HepG2 (cell line): ENCODE results near the gene USP35. TPM values are rescaled to one million over a fixed set of nuclear protein-coding genes. Genes with fewer than 3 reads are reported as not detected.
A peak's percentile ranks its signal among the peaks of the same experiment; 100 is the strongest.

ENCODE experiments used
- ATAC-seq: fragments of 200-7000 bp; cut with Tn5 transposase; 3 replicates; pipeline ENCODE4 v1.9.1; 2020; ENCODE audit warnings: mild to moderate bottlenecking, moderate library complexity
- BruUV-seq: library from RNA; stranded (reverse); fragments of 400-500 nt; replicated peaks from 2 replicates; lab custom pipeline; 2021; lab: Mats Ljungman, UMichigan
- CTCF ChIA-PET: fragments of 300-600 bp; formaldehyde crosslinking; extraction: SDS; loops from one replicate; lab custom pipeline; 2021; ENCODE audit warnings: low total read pairs, inconsistent platforms, low intra/inter-chr PET ratio; lab: Yijun Ruan, JAX
- POLR2A ChIA-PET: fragments of 350-600 bp; sonication (Branson Sonifier 250); formaldehyde crosslinking; loops from one replicate; lab custom pipeline; 2020; ENCODE audit warnings: antibody characterized with exemption, inconsistent platforms; lab: Yijun Ruan, JAX
- DNase-seq: peaks from one replicate; pipeline ENCODE4 v3.0.0-alpha.2; 2015; ENCODE audit warnings: low spot score
- FAIRE-seq: peaks from 3 replicates; lab custom pipeline; 2011; peaks lifted over from hg19 to GRCh38; lab: Jason Lieb, UNC
- H2AFZ ChIP-seq: one replicate; pipeline ENCODE4 v1.6.1; 2011; ENCODE audit warnings: low read length, inconsistent platforms
- H3K27ac ChIP-seq: fragments of 300-600 bp; 3 replicates; pipeline ENCODE4 v1.8.0; 2011; ENCODE audit warnings: mixed run types, mild to moderate bottlenecking, mixed read lengths, low read length, inconsistent platforms; ENCODE audit not compliant: insufficient read depth; ENCODE audit errors: extremely low read length
- H3K27me3 ChIP-seq, 2 experiments: fragments of 200-600 bp in 1 of 2; 2 replicates in 1 of 2; 3 replicates in 1 of 2; pipeline versions ENCODE4 v1.6.0 to v1.8.0; 2011; ENCODE audit warnings: low read length in 2 of 2, mild to moderate bottlenecking in 2 of 2, moderate library complexity in 2 of 2, inconsistent platforms in 1 of 2; ENCODE audit not compliant: insufficient read depth in 2 of 2, control insufficient read depth in 1 of 2
- H3K36me3 ChIP-seq, 2 experiments: fragments of 200-600 bp in 1 of 2; replicated peaks in 1 of 2; 2 replicates in 1 of 2; 3 replicates in 1 of 2; pipeline versions ENCODE4 v1.5.1 to v1.8.0; 2011; ENCODE audit warnings: low read length in 2 of 2, inconsistent platforms in 1 of 2; ENCODE audit not compliant: insufficient read depth in 2 of 2, control insufficient read depth in 1 of 2
- H3K4me1 ChIP-seq: 2 replicates; pipeline ENCODE4 v1.5.1; 2012; ENCODE audit warnings: low read length, inconsistent platforms; ENCODE audit not compliant: insufficient read depth
- H3K4me2 ChIP-seq: 2 replicates; pipeline ENCODE4 v1.6.0; 2011; ENCODE audit warnings: low read depth, low read length, inconsistent platforms
- H3K4me3 ChIP-seq, 3 experiments: fragments of 200-600 bp in 1 of 3; sonication (generic), shearing (Covaris generic) in 1 of 3; replicated peaks in 1 of 3; 2 replicates each; pipeline ENCODE4 v1.5.1; 2011 to 2016; ENCODE audit warnings: low read length in 3 of 3, inconsistent platforms in 2 of 3, low read depth in 2 of 3, mild to moderate bottlenecking in 2 of 3, control low read depth in 1 of 3, mixed read lengths in 1 of 3; ENCODE audit not compliant: insufficient read depth in 1 of 3
- H3K79me2 ChIP-seq: one replicate; pipeline ENCODE4 v1.6.1; 2011; ENCODE audit warnings: low read length, inconsistent platforms; ENCODE audit not compliant: insufficient read depth
- H3K9ac ChIP-seq: 2 replicates; pipeline ENCODE4 v1.6.0; 2011; ENCODE audit warnings: mild to moderate bottlenecking, low read depth, low read length, inconsistent platforms; ENCODE audit not compliant: insufficient read depth
- H3K9me3 ChIP-seq: 2 replicates; pipeline ENCODE4 v1.5.1; 2012; ENCODE audit warnings: mild to moderate bottlenecking, low read length
- H4K20me1 ChIP-seq: 2 replicates; pipeline ENCODE4 v1.6.0; 2011; ENCODE audit warnings: inconsistent platforms, mild to moderate bottlenecking, low read length, moderate library complexity; ENCODE audit not compliant: insufficient read depth
- ATF7-NPFF ChIP-seq: sonication (generic); formaldehyde crosslinking; IDR thresholded peaks from 2 replicates; pipeline ENCODE4 v1.8.1; 2023; ENCODE audit warnings: mild to moderate bottlenecking, low read depth, missing genetic modification reagents, moderate library complexity
- BCL6 ChIP-seq: IDR thresholded peaks from 2 replicates; pipeline ENCODE4 v1.6.1; 2016; ENCODE audit warnings: missing genetic modification reagents, missing compliant biosample characterization
- CEBPG ChIP-seq: IDR thresholded peaks from 2 replicates; pipeline ENCODE4 v1.6.1; 2016
- ETV5 ChIP-seq: IDR thresholded peaks from 2 replicates; pipeline ENCODE4 v1.6.1; 2018; ENCODE audit warnings: missing biosample characterization, missing genetic modification reagents, inconsistent platforms, borderline replicate concordance
- FLYWCH1 ChIP-seq: sonication (generic); formaldehyde crosslinking; IDR thresholded peaks from 2 replicates; pipeline ENCODE4 v1.8.1; 2023; ENCODE audit warnings: mild to moderate bottlenecking, missing genetic modification reagents
- FOXC1 ChIP-seq: sonication (generic); formaldehyde crosslinking; IDR thresholded peaks from 2 replicates; pipeline ENCODE4 v1.8.0; 2022; ENCODE audit warnings: mild to moderate bottlenecking, missing genetic modification reagents, borderline replicate concordance
- HDAC2 ChIP-seq: sonication (generic); formaldehyde crosslinking; IDR thresholded peaks from 2 replicates; pipeline ENCODE4 v1.4.0; 2020; ENCODE audit warnings: missing genetic modification reagents
- HMG20A ChIP-seq: IDR thresholded peaks from 2 replicates; pipeline ENCODE4 v1.6.1; 2016; ENCODE audit warnings: borderline replicate concordance
- HOXD1 ChIP-seq: sonication (generic); formaldehyde crosslinking; IDR thresholded peaks from 2 replicates; pipeline ENCODE4 v1.5.0; 2020; ENCODE audit warnings: missing genetic modification reagents
- KDM5A ChIP-seq: fragments of 200-600 bp; sonication (generic); IDR thresholded peaks from 2 replicates; pipeline ENCODE4 v1.7.0; 2018; ENCODE audit warnings: antibody characterized with exemption, mild to moderate bottlenecking, low read length, borderline replicate concordance
- NCOA1 ChIP-seq: sonication (generic); formaldehyde crosslinking; IDR thresholded peaks from 2 replicates; pipeline ENCODE4 v1.9.0; 2021; ENCODE audit warnings: missing genetic modification reagents
- NFE2L1 ChIP-seq: sonication (generic); formaldehyde crosslinking; IDR thresholded peaks from 2 replicates; pipeline ENCODE4 v1.4.0; 2020; ENCODE audit warnings: missing genetic modification reagents, mild to moderate bottlenecking, borderline replicate concordance
- NFYC ChIP-seq: IDR thresholded peaks from 2 replicates; pipeline ENCODE4 v1.6.1; 2016; ENCODE audit warnings: missing genetic modification reagents, missing compliant biosample characterization
- NPAS2 ChIP-seq: sonication (generic); formaldehyde crosslinking; IDR thresholded peaks from 2 replicates; pipeline ENCODE4 v1.8.0; 2022; ENCODE audit warnings: mild to moderate bottlenecking, missing genetic modification reagents, borderline replicate concordance
- ZC3H4 ChIP-seq: sonication (generic); formaldehyde crosslinking; IDR thresholded peaks from 2 replicates; pipeline ENCODE4 v1.4.0; 2020; ENCODE audit warnings: missing genetic modification reagents, borderline replicate concordance
- ZFY ChIP-seq: sonication (generic); formaldehyde crosslinking; IDR thresholded peaks from 2 replicates; pipeline ENCODE4 v1.4.0; 2020; ENCODE audit warnings: missing genetic modification reagents
- ZNF292 ChIP-seq: sonication (generic); formaldehyde crosslinking; IDR thresholded peaks from 2 replicates; pipeline ENCODE4 v1.8.1; 2022; ENCODE audit warnings: mild to moderate bottlenecking, low read depth, missing genetic modification reagents, borderline replicate concordance
- ZNF3 ChIP-seq: IDR thresholded peaks from 2 replicates; pipeline ENCODE4 v1.7.0; 2017; ENCODE audit warnings: inconsistent platforms
- ZNF326 ChIP-seq: sonication (generic); formaldehyde crosslinking; IDR thresholded peaks from 2 replicates; pipeline ENCODE4 v1.4.0; 2020; ENCODE audit warnings: missing genetic modification reagents, borderline replicate concordance
- ZNF484 ChIP-seq: sonication (generic); formaldehyde crosslinking; IDR thresholded peaks from 2 replicates; pipeline ENCODE4 v1.5.1; 2020; ENCODE audit warnings: mild to moderate bottlenecking, low read depth, missing genetic modification reagents, borderline replicate concordance
- ZNF513 ChIP-seq: sonication (generic); formaldehyde crosslinking; conservative IDR thresholded peaks from 2 replicates; pipeline ENCODE4 v1.5.0; 2020; ENCODE audit warnings: missing genetic modification reagents
- ZNF543 ChIP-seq: sonication (generic); formaldehyde crosslinking; IDR thresholded peaks from 2 replicates; pipeline ENCODE4 v1.4.0; 2020; ENCODE audit warnings: mild to moderate bottlenecking, missing genetic modification reagents
- ZNF652 ChIP-seq: IDR thresholded peaks from 2 replicates; pipeline ENCODE4 v1.6.1; 2016; ENCODE audit warnings: low read depth, borderline replicate concordance
- ZNF7 ChIP-seq: IDR thresholded peaks from 2 replicates; pipeline ENCODE4 v1.6.1; 2016; ENCODE audit warnings: missing biosample characterization, missing genetic modification reagents
- WGBS: methylation state at CpG from one replicate; pipeline ENCODE4 v1.1.6; 2017; ENCODE audit warnings: low lambda C conversion rate; 5-methylcytosine and 5-hydroxymethylcytosine counted together
- in situ Hi-C: cut with HindIII; loops from 2 replicates; pipeline ENCODE4 v1.10.0; 2017; ENCODE audit warnings: low pct_unique_long_range_greater_than_20kb; ENCODE audit not compliant: extremely low pct_ligation_motif_present
- intact Hi-C: fragments of 100-400 bp; cut with micrococcal nuclease; formaldehyde crosslinking; loops from one replicate; pipeline ENCODE4 v1.10.0; 2022; ENCODE audit not compliant: unreplicated experiment
- polyA plus RNA-seq, 8 experiments: library from polyadenylated mRNA; depleted of rRNA in 3 of 8; stranded (reverse) in 7 of 8; unstranded in 1 of 8; fragments of >200 nt; fragmentation: Illumina TruSeq in 4 of 8; extraction: Trizol in 4 of 8; gene quantifications; 2 replicates each; pipeline versions ENCODE4 v1.2.1 to v1.2.3, GENCODE V29; 2011 to 2016; ENCODE audit warnings: low read depth in 4 of 8, missing spikeins in 1 of 8, mixed read lengths in 1 of 8; ENCODE audit not compliant: insufficient read depth in 1 of 8
- total RNA-seq, 5 experiments: library from RNA; depleted of rRNA; stranded (reverse); fragments of >200 nt; fragmentation: Illumina TruSeq; extraction: Trizol; gene quantifications; 2 replicates each; pipeline ENCODE4 v1.2.3, GENCODE V29; 2016; ENCODE audit warnings: low read depth in 1 of 5
- TF ChIP-seq, protein P1 (sequence below): IDR thresholded peaks from 2 replicates; pipeline ENCODE4 v1.6.1; 2012; ENCODE audit warnings: inconsistent platforms

USP35 gene
- total and polyA plus RNA-seq, 2 of the 13 experiments (the other 11 are each of a cell fraction or from before 2014, with no cell fraction given): 4.6 to 7.7 TPM

GRCh38 chr11:78189174-78189724, 530 bp downstream of the USP35 start (continued):
- no peak for TF ChIP-seq ZNF652 (CRISPR knock-in tag)
- TF ChIP-seq ZFY (CRISPR knock-in tag): 0 out of 2 replicates have a peak, but pooled peaks have one; percentile 7

- no peak for DNase-seq
- intact Hi-C loops: loop anchor here (2.0 to 5.0 kb wide), 2 partner anchors 13 to 113 kb away; partner anchors contain the start of gene NDUFC2
- H3K79me2 ChIP-seq: peaks cover 13% of the 10 kb centered on the region
- H3K27me3 ChIP-seq: no peaks in the 10 kb centered on the region; a peak in 1 of 5 replicates
- peak overlapping the region; percentile 78 to 96 (median 86); a peak in 5 of 6 replicates for H3K4me3 ChIP-seq
- in situ Hi-C loops: loop anchor here (5.0 kb wide), 1 partner anchor 48 kb away; no protein-coding TSS in a partner anchor
- no TSS peak for BruUV-seq
- H2AFZ ChIP-seq: no peak overlapping the region
- no peaks in the 10 kb centered on the region for H3K9me3 ChIP-seq
- no peak for ATAC-seq
- WGBS: 0% methylated on average over 3 of the region's 3 CpGs
- H3K36me3 ChIP-seq: no peaks in the 10 kb centered on the region
- FAIRE-seq: no peak
- H3K9ac ChIP-seq: peak overlapping the region; percentile 64; the same call in 1 of the 2 replicates
- peaks cover 86% of the 10 kb centered on the region for H3K4me1 ChIP-seq
- H4K20me1 ChIP-seq: no peaks in the 10 kb centered on the region
- ChIA-PET CTCF (no interaction called here), POLR2A (interaction anchor here (0.7 to 3.9 kb wide), 5 partner anchors 19 to 149 kb away, joined by 3 to 37 read pairs (median 3); partner anchors contain the start of gene ALG8)
- peak overlapping the region; percentile 86 for H3K4me2 ChIP-seq
- no peak overlapping the region for H3K27ac ChIP-seq
- TF ChIP-seq BCL6 (CRISPR knock-in tag) (0 out of 2 replicates have a peak, but pooled peaks have one; percentile 13), HOXD1 (no peak), ETV5 (no peak), ATF7-NPFF (CRISPR knock-in tag) (no peak), NFE2L1 (CRISPR knock-in tag) (no peak), KDM5A (no peak), FLYWCH1 (CRISPR knock-in tag) (0 out of 2 replicates have a peak, but pooled peaks have one; percentile 42), NFYC (CRISPR knock-in tag) (no peak), ZNF484 (CRISPR knock-in tag) (no peak), ZNF292 (0 out of 2 replicates have a peak, but pooled peaks have one; percentile 9), CEBPG (no peak), ZNF326 (CRISPR knock-in tag) (no peak), ZC3H4 (no peak), HDAC2 (CRISPR knock-in tag) (no peak), NCOA1 (CRISPR knock-in tag) (no peak), ZNF543 (CRISPR knock-in tag) (peak; percentile 45; the same call in 1 of the 2 replicates), ZNF3 (CRISPR knock-in tag) (no peak), FOXC1 (CRISPR knock-in tag) (no peak), HMG20A (no peak), ZNF513 (CRISPR knock-in tag) (no peak), ZNF7 (CRISPR knock-in tag) (no peak), NPAS2 (no peak)
- TF ChIP-seq, protein P1, sequence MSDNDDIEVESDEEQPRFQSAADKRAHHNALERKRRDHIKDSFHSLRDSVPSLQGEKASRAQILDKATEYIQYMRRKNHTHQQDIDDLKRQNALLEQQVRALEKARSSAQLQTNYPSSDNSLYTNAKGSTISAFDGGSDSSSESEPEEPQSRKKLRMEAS: 0 out of 2 replicates have a peak, but pooled peaks have one; percentile 21
Measured at GRCh38 chr11:78189851-78190250, 1.1 kb downstream of the USP35 start.
